Activated T-cell treated with anti-CD3 and anti-CD28 coated beads for 1 hour (primary cell): Measurements from ENCODE around the gene VHLL.
A peak's percentile ranks its signal among the peaks of the same experiment; 100 is the strongest.

Source experiments
- DNase-seq: peaks from one replicate; pipeline ENCODE4 v3.0.0-alpha.2; 2020; ENCODE audit warnings: low read depth

The VHLL gene

GRCh38 chr1:156291226-156292061, 7.7 kb downstream of the VHLL start:
- no peak for DNase-seq

- no peak for DNase-seq
Measured at GRCh38 chr1:156289857-156290256, 9.2 kb downstream of the VHLL start.

GRCh38 chr1:156286061-156286460, 13.0 kb downstream of the VHLL start:
- no peak for DNase-seq

GRCh38 chr1:156285437-156285836, 13.7 kb downstream of the VHLL start:
- DNase-seq: no peak

- DNase-seq: no peak
Measured at GRCh38 chr1:156284757-156285156, 14.3 kb downstream of the VHLL start.

- DNase-seq: no peak
Measured at GRCh38 chr1:156284112-156284511, 15.0 kb downstream of the VHLL start, which contains the start of gene TMEM79. TMEM79 (plus strand) TSS chr1:156284325; CDS start chr1:156285227, 902 bp downstream.

- no peak for DNase-seq
Measured at GRCh38 chr1:156283521-156283920, 15.6 kb downstream of the VHLL start.

GRCh38 chr1:156282479-156283222, 16.5 kb downstream of the VHLL start, which contains the start of gene SMG5:
SMG5 (minus strand) TSS chr1:156282825; CDS start chr1:156282680, 145 bp downstream.
- DNase-seq: peak; percentile 87

GRCh38 chr1:156281693-156282478, 17.2 kb downstream of the VHLL start:
- DNase-seq: no peak

- no peak for DNase-seq
Measured at GRCh38 chr1:156281281-156281680, 17.8 kb downstream of the VHLL start.

GRCh38 chr1:156279837-156280236, 19.3 kb downstream of the VHLL start:
- DNase-seq: no peak

- DNase-seq: no peak
Measured at GRCh38 chr1:156276966-156277381, 22.1 kb downstream of the VHLL start.

- no peak for DNase-seq
Measured at GRCh38 chr1:156276532-156276931, 22.6 kb downstream of the VHLL start.

- no peak for DNase-seq
Measured at GRCh38 chr1:156270314-156270713, 28.8 kb downstream of the VHLL start.

GRCh38 chr1:156268336-156268735, 30.8 kb downstream of the VHLL start:
- DNase-seq: no peak

- DNase-seq: no peak
Measured at GRCh38 chr1:156266051-156266450, 33.1 kb downstream of the VHLL start.

- DNase-seq: no peak
Measured at GRCh38 chr1:156263288-156263655, 35.8 kb downstream of the VHLL start.

- no peak for DNase-seq
Measured at GRCh38 chr1:156262461-156263287, 36.4 kb downstream of the VHLL start.

- no peak for DNase-seq
Measured at GRCh38 chr1:156260896-156261295, 38.2 kb downstream of the VHLL start.

- DNase-seq: no peak
Measured at GRCh38 chr1:156259805-156260204, 39.3 kb downstream of the VHLL start.

GRCh38 chr1:156258859-156259258, 40.2 kb downstream of the VHLL start:
- no peak for DNase-seq
